Fibroblast of gingiva (primary cell): ENCODE data around the gene CARD19.
"Not testable (repeated sequence)": the region's sequence is repeated elsewhere in the genome, so short reads cannot be mapped to it uniquely, and the experiment has no call there.

Source experiments
- DNase-seq: peaks from one replicate; pipeline ENCODE4 v3.0.0-alpha.2; 2011; ENCODE audit warnings: low read depth

The CARD19 gene

DNA sequence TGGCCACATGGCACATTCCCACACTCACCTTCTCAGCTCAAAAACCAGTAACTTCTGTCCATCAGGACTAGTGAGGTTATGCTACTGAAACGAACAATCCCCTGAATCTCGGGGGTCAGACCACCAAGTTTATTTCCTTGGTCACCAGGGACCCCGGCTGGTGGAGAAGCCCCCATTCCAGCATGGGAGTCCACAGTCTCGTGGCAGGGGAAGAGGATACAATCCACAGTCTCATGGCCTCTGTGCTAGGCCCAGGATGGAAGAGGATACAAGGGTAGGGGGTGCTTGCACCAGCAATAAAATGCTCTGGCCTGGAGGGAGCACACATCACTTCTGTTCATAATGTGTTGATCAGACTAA lies 7.4 kb upstream of the CARD19 start:
- DNase-seq, result no peak

DNA sequence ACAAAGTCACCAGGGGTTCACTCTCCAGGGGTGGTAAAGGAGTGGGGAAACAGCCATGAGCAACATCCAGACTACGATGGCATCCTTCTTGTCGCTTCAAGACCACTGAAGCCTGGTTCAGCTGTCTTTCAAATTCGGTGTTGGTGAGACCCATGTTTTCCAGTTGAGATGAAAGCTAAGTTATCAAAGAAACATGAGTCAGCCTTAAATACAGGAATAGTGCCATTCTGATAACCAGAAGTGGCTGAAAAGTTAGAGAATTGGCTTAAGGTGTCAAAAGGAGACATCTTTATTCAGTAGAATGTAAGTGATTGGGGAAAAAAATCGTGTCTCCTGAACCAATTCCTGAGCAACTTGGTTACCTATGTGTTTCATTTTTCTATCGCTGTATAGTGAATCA lies 7.0 kb upstream of the CARD19 start:
- DNase-seq, result no peak

DNA sequence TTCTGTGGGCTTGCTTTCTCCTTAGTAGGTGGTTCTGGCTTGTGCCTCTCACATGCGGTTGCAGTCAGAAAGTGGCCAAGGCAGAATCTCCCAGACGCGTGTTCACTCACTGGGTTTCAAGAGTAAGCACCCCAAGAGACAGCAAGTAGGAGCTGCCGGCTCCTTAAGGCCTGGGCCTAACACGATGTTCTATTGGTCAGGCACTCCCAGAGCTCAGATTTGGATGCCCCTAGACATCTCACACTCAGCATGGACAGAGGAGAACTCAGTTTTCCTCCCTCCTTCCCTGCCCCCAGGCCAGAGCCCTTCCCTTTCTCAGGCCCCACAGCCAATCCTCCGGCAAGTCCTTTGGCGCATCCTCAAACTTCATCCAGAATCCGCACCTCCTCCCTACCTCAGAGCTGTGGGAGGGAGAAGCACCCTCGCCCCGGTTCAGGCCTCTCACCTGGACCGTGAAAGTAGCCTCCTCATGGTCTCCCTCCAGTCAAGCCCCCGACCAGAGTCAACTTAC lies 6.5 kb upstream of the CARD19 start:
- DNase-seq, result no peak

DNA sequence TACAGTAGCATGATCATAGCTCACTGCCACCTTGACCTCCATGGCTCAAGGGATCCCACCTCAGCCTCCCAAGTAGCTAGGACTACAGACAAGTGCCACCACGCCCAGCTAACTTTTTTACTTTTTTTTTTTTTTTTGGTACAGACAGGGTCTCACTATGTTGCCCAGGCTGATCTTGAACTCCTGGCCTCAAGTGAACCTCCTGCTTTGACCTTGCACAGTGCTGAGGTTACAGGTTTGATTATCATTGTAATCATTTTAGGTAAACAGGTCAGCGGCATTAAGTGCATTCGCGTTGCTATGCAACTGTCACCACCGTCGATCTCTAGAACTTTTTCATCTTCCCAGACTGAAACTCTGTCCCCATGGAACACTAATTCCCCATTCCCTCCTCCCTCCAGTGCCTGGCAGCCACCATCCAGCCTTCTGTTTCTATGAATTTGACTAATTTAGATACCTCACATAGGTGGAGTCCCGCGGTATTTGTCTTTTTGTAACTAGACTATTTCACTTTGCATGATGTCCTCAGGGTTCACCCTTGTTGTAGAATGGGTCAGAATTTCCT lies 5.8 kb upstream of the CARD19 start:
- DNase-seq, result no peak

DNA sequence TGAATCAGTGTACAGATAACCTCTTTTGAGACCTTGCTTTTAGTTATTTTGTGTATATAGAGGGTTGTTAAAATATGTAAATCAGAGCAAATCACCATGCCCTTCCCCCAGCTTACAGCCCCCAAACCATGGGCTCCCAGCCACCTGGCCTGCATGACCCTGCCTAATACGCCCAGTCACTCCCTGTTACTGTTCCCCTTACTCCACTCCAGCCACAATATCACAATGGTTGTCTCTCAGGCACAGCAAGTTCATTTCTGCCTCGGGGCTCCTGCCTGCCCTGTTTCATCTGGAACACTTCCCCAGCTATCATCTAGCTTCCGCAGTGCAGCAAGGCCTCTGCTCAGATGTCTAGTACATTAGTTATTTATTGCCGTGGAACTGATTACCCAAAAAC lies 5.0 kb upstream of the CARD19 start:
- DNase-seq, result no peak

DNA sequence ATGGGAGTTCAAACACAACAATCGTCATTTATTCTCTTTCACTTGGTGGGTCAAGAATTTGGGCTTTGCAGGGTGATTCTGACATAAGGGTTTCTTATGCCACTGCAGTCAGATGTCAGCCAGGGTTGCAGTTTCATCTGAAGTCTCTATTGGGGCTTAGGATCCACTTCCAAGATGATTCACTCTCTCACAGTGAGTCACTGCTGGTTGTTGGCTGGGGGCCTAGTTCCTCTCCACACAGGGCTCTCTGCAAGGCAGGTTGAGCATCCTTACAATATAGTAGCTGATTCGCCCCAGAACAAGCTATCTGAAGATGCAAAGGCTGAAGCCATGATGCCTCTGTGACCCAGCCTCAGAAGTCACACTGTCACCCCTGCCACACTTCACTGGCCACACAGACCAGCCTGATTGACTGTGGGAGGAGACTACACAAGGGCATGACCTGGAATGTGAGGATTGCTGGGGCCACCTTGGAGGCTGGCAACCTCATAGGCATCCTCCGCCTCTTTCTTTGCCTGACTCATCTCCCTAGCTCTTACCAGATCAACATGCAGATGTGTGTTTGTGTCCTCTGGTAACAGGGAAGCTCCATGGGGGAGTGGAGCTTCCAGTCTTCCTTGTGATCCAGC lies 4.5 kb upstream of the CARD19 start:
- DNase-seq, result peak; percentile 72

DNA sequence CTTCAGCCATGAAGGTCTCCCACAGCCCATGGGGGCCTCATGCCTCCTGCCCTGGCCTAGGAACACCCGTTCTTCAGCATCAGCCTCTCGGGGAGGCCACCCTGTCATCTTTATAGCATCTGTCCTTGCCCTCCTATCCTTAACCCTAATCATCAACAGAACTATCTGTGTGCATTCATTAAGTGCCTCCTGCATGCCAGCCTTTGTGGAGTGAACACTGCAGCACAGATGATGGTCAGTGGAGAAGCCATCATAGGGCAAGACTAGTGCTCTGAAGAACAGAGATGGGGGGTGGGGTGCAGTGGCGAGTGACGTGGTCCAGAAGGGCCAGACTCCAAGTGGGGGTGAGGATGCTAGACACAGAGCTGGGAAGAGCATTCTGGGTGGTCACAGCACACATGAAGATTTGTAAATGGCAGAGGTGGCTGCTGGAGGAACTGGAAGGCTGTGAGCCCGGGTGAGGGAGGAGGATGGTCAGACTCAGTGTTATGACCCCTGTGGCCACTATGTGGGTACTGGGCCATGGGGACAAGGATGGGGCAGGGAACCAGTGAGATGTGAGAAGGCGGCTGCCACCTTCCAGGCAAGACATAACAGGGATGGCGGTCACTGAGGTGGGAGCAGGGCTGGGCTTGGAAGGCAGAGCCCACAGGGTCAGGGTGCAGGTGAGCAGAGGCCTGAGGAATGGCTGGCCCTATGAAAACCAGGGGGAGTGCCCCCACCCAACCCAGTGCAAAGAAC lies 3.6 kb upstream of the CARD19 start:
- no peak for DNase-seq

DNA sequence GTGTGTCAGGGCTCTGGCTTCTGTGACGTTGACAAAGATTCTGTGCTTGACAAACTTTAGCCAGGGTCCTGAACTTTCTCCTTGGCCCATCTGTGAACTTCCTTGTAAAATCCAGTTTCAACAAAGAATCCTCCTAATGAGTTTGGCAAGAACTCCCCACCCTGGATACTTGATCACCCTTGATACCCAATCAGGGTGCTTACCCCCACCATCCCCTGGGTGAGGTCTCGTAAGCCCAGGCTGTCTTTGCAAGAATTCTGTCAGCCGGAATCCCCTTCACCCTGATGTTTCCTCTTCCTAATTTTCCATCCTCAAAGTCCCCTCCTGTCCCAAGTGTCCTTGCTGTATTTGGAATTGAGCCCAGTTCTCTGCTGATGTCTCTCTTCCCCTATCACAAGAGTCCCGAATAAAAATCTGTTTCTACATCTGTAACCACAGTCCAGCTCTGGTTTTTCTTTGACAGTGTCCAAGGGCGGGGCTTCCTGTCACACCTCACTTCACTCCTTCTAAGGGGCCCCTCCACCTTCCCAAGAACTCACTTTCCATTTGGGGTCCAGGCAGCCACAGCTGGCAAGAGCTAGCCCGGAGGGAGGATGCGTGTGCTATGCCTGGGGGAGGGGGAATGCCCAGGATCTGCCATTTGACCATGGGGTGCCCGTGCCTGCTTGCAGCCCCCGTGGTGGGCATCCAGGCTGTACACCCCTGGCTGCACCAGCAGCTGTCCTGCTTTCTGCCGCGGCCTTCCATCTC lies 2.7 kb upstream of the CARD19 start:
- DNase-seq, result no peak

DNA sequence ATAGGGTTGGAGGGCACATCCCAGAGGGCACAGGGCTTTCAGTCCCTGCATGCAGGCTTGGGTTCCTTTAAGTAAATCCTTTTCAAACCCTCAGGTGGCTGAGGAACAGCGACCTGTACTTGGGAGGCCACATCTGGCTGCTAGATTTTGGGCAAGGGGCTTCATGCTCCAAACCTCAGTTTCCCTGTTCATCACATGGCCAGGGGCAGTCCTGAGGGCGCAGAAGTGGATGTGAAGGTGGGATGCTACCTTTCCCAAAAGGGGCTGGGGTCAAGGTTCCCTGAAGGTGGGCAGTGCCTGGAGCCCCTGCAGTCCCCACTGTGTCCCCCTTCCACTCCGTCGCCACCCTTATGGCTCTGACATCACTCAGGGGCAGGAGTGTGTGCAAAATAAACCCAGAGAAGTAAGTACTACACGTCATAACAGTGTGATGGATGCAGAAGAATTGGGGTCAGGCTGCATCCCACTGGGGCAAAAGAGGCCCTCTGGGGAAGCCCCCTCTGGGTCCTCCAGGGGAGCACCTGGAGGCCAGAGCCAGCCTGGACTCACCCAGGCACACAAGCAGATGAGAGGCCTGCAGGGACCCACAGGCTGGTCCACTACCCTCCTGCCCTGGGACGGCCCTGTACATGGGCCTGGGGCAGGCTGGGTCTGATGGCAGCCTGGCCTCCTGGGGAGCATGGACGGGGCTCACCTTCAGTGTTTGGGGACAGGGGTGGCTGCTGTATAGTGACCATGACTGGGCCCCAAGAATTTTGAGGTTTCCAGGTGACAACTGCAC lies 1.9 kb upstream of the CARD19 start:
- DNase-seq, result no peak

DNA sequence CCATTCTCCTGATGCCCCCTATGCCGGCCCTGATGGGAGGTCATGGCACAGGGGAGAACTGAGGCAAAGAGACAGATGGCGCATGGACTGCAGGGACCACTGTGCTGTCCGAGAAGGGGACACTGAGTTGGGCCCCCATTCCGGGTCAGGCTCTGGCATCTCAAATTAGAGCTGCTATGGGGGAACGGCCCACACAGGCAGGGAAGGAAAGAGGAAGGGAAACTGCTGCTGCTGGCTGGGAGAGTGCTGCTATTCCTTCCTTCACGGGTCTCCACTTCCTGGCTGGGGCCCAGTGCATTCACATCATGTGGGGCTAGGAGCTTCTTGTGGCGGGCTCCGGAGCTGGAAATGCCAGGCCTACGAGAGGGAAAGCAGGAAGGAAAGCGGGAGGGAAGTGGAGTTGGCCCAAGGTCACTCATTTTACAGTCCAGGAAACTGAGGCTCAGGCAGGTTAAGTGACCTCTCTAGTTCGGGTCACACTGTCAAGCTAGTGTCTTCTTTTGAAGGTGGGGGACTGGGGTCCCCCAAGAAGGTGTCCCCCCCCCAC lies 1.3 kb upstream of the CARD19 start:
- DNase-seq, result no peak

DNA sequence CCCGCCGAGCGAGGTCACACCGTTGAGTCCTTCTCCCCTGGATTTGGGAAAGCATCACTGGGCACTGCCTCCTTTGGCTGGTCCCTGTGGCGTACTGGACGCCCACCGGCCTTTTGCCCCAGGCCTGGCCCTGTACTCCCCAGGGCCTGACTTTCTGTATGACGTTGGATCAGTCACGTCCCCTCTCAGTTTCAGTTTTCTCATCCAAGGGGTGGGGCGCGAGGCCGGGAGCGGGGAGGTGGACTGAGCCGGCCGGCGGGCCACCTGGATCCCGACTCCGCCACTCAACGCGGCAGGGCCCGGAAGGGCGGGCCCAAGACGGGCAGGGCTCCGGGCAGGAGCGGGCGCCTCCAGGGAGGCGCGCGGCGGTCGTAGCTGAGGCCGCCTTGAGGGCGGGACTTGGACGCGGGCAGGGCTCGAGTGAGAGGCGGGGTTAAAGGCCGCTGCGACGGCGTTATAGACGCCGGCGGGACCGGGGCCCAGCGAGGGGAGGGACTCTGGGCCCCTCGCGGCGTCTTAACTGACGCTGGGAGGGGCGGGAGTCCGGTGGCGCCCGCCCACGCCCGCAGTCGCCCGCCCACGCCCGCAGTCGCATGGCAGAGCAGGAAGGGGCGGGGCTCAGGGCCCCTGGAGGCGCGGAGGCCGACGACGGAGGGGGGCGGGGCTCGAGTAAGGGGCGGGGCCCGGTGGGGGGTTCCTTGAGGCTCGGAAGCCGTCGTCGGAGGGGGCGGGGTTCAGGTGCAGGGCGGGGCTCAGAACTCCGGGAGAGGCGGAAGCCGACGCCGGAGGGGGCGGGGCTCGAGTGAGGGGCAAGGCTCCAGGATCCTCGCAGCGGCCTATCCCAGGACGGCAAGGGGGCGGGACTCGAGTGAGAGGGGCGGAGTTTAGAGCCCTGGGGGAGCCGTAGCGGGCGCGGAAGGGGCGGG lies 549 bp upstream of the CARD19 start:
- peak; percentile 98 for DNase-seq

DNA sequence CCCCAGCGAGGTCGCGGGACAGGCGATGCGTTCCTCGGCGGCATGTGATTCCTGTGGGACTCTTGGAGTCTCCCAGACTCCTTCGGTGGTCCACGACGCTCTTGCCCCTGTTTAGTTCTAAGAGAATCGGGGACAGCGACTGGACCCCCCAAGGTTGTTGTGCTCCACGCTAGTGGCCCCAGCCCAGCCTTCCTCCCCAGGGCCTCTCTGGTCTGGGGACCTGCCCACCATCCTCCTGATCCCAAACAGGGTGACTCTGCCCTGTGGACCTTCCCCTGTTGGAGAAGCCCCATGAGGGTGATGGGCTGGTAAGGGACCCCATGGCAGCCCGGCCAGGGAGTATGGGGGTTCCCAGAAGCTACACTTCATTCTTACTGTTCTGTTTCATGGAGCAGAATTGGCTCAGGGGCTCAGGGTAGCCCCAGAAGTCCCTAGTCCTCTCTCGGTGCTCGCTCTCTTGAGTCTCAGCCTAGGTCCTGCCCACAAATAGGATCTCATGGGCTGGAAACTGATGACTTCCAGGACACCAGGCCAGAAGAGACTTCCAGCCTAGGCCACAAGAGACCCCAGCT lies 880 bp downstream of the CARD19 start:
- DNase-seq, result no peak

DNA sequence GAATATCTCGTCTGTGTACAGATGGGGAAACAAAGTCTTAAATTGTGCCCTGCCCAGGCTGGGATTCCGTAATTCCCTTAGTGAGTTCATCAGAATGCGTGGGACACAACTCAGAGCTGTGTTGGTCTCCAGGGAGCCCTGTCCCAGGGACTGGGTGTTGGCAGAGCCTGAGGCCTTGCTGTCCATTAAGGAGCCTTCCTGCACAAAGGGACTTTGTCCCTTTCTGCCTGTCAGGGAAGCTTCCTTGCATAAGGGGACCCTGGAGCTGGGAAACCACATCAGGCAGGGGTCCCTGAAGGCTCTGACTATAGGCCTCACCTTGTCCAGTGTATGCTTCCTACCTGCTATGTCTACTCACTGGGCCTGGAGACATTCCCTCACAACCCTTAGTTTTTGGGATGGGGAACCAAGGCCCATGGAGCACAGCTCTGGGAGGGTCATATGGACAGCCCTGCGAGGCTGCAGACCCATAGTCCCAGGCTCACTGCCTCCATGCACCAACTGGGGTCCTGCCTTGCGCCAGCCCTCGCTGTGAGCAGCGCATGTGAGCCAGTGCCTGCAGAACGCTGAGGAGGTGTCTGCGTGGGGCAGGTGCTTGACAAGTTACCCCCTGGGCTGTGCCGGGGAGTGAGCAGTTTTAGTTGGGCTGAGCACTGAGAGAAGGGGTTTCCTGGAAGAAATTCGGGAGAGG lies 1.6 kb downstream of the CARD19 start:
- DNase-seq, result no peak

DNA sequence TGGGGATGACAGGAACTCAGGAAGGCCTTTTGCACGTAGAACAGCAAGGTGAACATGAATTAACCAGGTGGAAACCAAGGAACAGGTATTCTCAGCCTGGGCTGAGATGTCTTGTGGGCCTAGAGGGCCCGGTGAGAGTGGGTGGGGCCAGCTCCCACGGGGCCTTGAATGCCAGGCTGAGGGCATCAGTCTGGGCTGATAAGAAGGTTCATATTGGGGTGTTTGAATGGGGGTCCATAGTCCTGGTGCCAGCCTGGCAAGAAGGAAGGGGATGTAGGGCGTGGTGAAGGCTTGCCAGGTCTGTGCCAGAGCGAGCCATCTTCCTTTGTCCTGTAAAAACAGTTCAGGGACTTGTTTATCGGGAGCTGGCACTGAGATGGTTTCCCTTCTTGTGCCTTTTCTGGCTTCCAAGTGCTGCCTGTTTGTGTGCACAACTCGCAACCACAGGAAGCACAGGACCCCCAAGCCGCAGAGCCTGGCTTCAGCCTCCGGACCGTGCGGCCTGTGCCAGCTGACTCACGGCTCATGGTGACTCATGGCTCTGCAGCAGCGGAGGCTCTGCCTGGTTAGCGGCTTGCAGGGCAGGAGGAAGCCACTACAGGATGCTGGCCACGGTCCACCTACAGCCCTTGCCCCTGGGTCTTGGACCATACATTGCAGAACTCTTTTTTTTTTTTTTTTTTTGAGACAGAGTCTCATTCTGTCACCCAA lies 2.4 kb downstream of the CARD19 start:
- peak; percentile 100 for DNase-seq

DNA sequence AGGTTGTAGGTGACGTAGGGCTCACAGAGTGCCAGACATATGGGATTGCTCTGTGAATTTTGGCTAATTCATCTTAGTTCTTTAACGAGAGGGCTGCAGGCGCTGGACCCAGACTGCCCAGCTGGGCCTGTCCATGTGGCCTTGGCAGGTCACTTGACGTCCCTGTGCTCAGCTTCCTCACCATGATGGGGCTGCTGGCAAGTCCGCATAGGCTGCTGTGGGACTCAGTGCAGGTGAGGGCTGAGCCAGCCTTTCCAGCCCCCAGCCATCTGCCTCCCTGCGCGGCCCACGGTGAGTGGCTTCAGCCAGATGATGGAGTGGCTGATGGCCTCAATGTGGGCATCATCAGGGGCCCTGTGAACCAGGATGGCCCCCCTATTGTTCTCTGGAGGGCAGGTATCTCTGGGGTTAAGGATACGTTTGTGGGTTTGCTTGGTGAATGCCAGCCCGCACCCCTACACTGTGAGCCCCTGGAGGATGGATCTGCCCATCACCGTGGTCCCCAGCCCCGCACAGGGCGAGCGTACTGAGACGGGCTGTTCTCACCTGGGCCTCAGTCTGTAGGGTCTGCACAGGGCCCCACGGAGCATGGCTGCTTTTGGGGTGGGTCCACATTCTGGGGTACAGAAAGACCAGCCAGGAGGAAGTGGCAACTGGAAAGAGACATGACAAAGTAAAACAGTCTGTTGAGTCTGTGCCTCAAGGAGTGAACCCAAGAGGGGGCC lies 3.7 kb downstream of the CARD19 start:
- peak; percentile 29 for DNase-seq

DNA sequence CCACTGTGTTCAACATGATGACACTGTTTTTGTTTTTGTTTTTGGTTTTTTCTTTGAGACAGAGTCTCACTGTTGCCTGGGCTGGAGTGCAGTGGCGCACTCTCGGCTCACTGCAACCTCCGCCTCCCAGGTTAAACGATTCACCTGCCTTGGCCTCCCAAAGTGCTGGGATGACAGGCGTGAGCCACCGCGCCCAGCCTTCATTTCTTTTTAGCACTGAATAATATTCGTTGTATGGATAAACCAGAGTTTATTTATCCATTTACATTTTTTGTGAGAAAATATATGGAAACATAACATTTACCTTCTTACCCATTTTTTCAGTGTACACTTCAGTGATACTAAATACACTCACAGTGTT lies 4.2 kb downstream of the CARD19 start:
- DNase-seq, result no peak

DNA sequence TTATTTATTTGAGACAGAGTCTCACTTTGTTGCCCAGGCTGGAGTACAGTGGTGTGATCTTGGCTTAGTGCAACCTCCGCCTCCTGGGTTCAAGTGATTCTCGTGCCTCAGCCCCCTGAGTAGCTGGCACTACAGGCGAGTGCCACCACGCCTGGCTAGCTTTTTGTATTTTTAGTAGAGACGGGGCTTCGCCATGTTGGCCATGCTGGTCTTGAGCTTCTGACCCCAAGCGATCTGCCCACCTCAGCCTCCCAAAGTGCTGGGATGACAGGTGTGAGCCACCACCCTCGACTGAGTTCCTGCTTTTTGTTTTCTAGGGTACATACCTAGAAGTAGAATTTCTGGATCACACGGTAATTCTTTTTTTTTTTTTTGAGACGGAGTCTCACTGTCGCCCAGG lies 5.1 kb downstream of the CARD19 start:
- DNase-seq, result not testable (repeated sequence)

DNA sequence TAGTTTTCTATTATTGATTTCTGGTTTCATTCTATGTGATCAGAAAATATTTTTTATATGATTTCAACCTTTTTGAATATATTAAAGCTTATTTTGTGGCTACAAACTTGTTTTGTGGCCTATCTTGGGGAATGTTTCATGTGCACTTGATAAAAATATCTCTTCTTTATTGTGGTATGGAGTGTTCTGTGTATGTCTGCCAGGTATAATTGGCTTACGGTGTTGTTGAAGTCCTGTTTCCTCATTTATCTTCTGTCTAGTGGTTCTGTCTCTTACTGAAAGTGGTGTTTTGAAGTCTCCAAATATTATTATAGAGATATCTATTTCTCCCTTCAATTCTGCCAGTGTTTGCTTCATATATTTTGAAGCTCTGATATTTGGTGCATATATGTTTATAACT lies 9.6 kb downstream of the CARD19 start:
- no peak for DNase-seq
